HepG2 (cell line): ENCODE data around the gene RPL6. TPM values are rescaled to one million over a fixed set of nuclear protein-coding genes. Genes with fewer than 3 reads are reported as not detected.

ENCODE experiments used
- ATM ChIP-seq: fragments of 450-650 bp; IDR thresholded peaks from 2 replicates; pipeline ENCODE4 v1.7.1; 2017; ENCODE audit warnings: mild to moderate bottlenecking, borderline replicate concordance
- BCL6 ChIP-seq: IDR thresholded peaks from 2 replicates; pipeline ENCODE4 v1.6.1; 2016; ENCODE audit warnings: missing genetic modification reagents, missing compliant biosample characterization
- CEBPB ChIP-seq: IDR thresholded peaks from 2 replicates; pipeline ENCODE4 v1.6.1; 2011; ENCODE audit warnings: low read depth, low read length, improper control_type of control experiment, borderline replicate concordance
- FLYWCH1 ChIP-seq: sonication (generic); formaldehyde crosslinking; IDR thresholded peaks from 2 replicates; pipeline ENCODE4 v1.8.1; 2023; ENCODE audit warnings: mild to moderate bottlenecking, missing genetic modification reagents
- FOXP1 ChIP-seq, 2 experiments: fragments of 450-650 bp in 1 of 2; IDR thresholded peaks; 2 replicates each; pipeline ENCODE4 v1.6.1; 2017 to 2018; ENCODE audit warnings: antibody characterized with exemption in 1 of 2
- KMT2A ChIP-seq: sonication (generic); formaldehyde crosslinking; IDR thresholded peaks from 2 replicates; pipeline ENCODE4 v1.4.0; 2020; ENCODE audit warnings: missing genetic modification reagents
- LRRFIP1 ChIP-seq: sonication (generic); formaldehyde crosslinking; conservative IDR thresholded peaks from 2 replicates; pipeline ENCODE4 v1.4.0; 2020; ENCODE audit warnings: missing genetic modification reagents
- PHF8 ChIP-seq: sonication (generic); formaldehyde crosslinking; IDR thresholded peaks from 2 replicates; pipeline ENCODE4 v1.5.0; 2020; ENCODE audit warnings: missing genetic modification reagents
- PRDM4 ChIP-seq: sonication (generic); formaldehyde crosslinking; IDR thresholded peaks from 2 replicates; pipeline ENCODE4 v1.9.0; 2021; ENCODE audit warnings: missing genetic modification reagents, borderline replicate concordance
- PREB ChIP-seq: sonication (generic); formaldehyde crosslinking; IDR thresholded peaks from 2 replicates; pipeline ENCODE4 v1.4.0; 2020; ENCODE audit warnings: missing genetic modification reagents
- SPEN ChIP-seq: sonication (generic); formaldehyde crosslinking; IDR thresholded peaks from 2 replicates; pipeline ENCODE4 v1.5.1; 2020; ENCODE audit warnings: low read depth, mild to moderate bottlenecking, missing genetic modification reagents
- TBX2 ChIP-seq: sonication (generic); formaldehyde crosslinking; IDR thresholded peaks from 2 replicates; pipeline ENCODE4 v1.5.0; 2020; ENCODE audit warnings: missing genetic modification reagents, mild to moderate bottlenecking, borderline replicate concordance
- ZNF18 ChIP-seq: sonication (generic); formaldehyde crosslinking; IDR thresholded peaks from 2 replicates; pipeline ENCODE4 v1.8.0; 2022; ENCODE audit warnings: mild to moderate bottlenecking, missing genetic modification reagents; ENCODE audit not compliant: insufficient replicate concordance
- ZNF512B ChIP-seq: sonication (generic); formaldehyde crosslinking; IDR thresholded peaks from 2 replicates; pipeline ENCODE4 v1.5.1; 2020; ENCODE audit warnings: missing genetic modification reagents, mild to moderate bottlenecking, borderline replicate concordance
- ZNF629 ChIP-seq: sonication (generic); formaldehyde crosslinking; conservative IDR thresholded peaks from 2 replicates; pipeline ENCODE4 v1.5.0; 2020; ENCODE audit warnings: missing genetic modification reagents
- ZSCAN21 ChIP-seq: sonication (generic); formaldehyde crosslinking; IDR thresholded peaks from 2 replicates; pipeline ENCODE4 v1.8.0; 2022; ENCODE audit warnings: mild to moderate bottlenecking, missing genetic modification reagents, moderate library complexity, borderline replicate concordance
- polyA plus RNA-seq, 8 experiments: library from polyadenylated mRNA; depleted of rRNA in 3 of 8; stranded (reverse) in 7 of 8; unstranded in 1 of 8; fragments of >200 nt; fragmentation: Illumina TruSeq in 4 of 8; extraction: Trizol in 4 of 8; gene quantifications; 2 replicates each; pipeline versions ENCODE4 v1.2.1 to v1.2.3, GENCODE V29; 2011 to 2016; ENCODE audit warnings: low read depth in 4 of 8, missing spikeins in 1 of 8, mixed read lengths in 1 of 8; ENCODE audit not compliant: insufficient read depth in 1 of 8
- total RNA-seq, 5 experiments: library from RNA; depleted of rRNA; stranded (reverse); fragments of >200 nt; fragmentation: Illumina TruSeq; extraction: Trizol; gene quantifications; 2 replicates each; pipeline ENCODE4 v1.2.3, GENCODE V29; 2016; ENCODE audit warnings: low read depth in 1 of 5

RPL6 gene
- total and polyA plus RNA-seq, 2 of the 13 experiments (the other 11 are each of a cell fraction or from before 2014, with no cell fraction given): 1,551 to 1,719 TPM

- TF ChIP-seq KMT2A (CRISPR knock-in tag): peak; percentile 7; the same call in 1 of the 2 replicates
- TF ChIP-seq ZSCAN21: no peak
- no peak for TF ChIP-seq PRDM4 (CRISPR knock-in tag)
- TF ChIP-seq ZNF512B (CRISPR knock-in tag): 0 out of 2 replicates have a peak, but pooled peaks have one; percentile 48
- TF ChIP-seq LRRFIP1 (CRISPR knock-in tag): no peak
- no peak for TF ChIP-seq TBX2 (CRISPR knock-in tag)
- TF ChIP-seq FLYWCH1 (CRISPR knock-in tag): no peak
- TF ChIP-seq SPEN (CRISPR knock-in tag): peak; percentile 24; the same call in 1 of the 2 replicates
- TF ChIP-seq CEBPB: no peak
- TF ChIP-seq ATM: no peak
- TF ChIP-seq ZNF18 (CRISPR knock-in tag): peak; percentile 47
- no peak for TF ChIP-seq FOXP1 (IDR thresholded peaks at IDR 0.05)
- no peak for TF ChIP-seq FOXP1 (CRISPR knock-in tag; IDR thresholded peaks at IDR 0.05)
- no peak for TF ChIP-seq BCL6 (CRISPR knock-in tag)
- no peak for TF ChIP-seq ZNF629 (CRISPR knock-in tag)
- no peak for TF ChIP-seq PREB (CRISPR knock-in tag)
- peak; percentile 48 for TF ChIP-seq PHF8 (CRISPR knock-in tag)
Measured at GRCh38 chr12:112380663-112381405, 28.6 kb downstream of the RPL6 start (continued).
